ENCODE measurements around the gene BCL2. TPM values are rescaled to one million over a fixed set of nuclear protein-coding genes. Genes with fewer than 3 reads are reported as not detected.
"Not testable (repeated sequence)": the region's sequence is repeated elsewhere in the genome, so short reads cannot be mapped to it uniquely, and the experiment has no call there.

The BCL2 gene
- total RNA-seq, 1 experiment from 2014 or later = 2.2 TPM

GRCh38 chr18:63234432-63234831 is 85.1 kb downstream of the BCL2 start:
- DNase-seq (ENCODE audit: low read depth) = no peak

DNA sequence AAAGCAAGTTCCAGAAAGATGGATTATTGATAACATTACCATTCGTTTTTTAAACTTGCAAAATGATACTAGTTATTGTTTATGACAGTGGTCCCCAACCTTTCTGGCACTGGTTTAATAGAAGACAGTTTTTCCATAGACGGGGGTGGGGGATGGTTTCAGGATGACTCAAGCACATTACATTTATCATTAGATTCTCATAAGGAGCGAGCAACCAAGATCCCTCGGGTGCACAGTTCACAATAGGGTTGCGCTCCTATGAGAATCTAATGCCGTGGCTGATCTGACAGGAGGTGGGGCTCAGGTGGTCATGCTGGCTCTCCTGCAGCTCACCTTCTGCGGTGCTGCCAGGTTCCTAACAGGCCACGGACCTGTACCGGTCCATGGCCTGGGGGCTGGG is 86.2 kb downstream of the BCL2 start:
- DNase-seq (ENCODE audit: low read depth) = no peak

DNA sequence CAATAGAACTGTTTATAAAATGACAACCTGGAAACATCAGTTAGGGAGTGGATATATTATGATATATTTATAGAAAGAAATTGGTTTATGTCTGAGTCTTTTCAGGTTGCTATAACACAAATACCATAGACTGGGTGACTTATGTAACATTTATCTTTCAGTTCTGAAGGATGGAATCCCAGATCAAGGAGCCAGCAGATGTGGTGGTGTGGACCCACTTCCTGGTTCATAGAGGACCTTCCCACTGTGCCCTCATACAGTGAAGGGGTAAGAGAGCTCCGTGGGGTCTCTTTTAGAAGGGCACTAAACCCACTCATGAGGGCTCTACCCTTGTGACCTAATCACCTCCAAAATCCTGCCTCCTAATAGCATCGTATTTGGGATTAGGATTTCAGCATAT is 86.7 kb downstream of the BCL2 start:
- DNase-seq (ENCODE audit: low read depth) = no peak

DNA sequence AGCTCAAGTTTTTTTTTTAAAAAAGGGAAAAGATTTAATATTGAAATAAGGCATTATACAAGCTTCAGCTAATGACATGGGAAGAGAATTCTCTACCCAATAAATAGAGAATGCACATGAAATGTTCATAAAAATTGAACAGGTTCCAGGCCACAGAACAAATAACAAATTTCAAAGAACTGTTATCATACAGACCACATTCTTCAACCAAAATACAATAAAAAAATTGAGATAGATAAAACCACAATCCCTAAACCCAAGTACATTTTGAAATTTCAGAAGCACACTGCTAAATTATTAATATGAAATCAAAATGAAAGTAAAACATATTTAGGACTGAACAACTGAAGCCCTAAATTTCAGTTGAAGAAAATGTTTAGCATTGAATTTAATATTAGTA is 89.6 kb downstream of the BCL2 start:
- no peak for DNase-seq (ENCODE audit: low read depth)

- DNase-seq (ENCODE audit: low read depth) = no peak
Observed at GRCh38 chr18:63225434-63225833, 94.1 kb downstream of the BCL2 start.

- DNase-seq (ENCODE audit: low read depth) = no peak
Observed at GRCh38 chr18:63224630-63225029, 94.9 kb downstream of the BCL2 start.

GRCh38 chr18:63223837-63224236 is 95.7 kb downstream of the BCL2 start:
- DNase-seq (ENCODE audit: low read depth) = no peak

DNA sequence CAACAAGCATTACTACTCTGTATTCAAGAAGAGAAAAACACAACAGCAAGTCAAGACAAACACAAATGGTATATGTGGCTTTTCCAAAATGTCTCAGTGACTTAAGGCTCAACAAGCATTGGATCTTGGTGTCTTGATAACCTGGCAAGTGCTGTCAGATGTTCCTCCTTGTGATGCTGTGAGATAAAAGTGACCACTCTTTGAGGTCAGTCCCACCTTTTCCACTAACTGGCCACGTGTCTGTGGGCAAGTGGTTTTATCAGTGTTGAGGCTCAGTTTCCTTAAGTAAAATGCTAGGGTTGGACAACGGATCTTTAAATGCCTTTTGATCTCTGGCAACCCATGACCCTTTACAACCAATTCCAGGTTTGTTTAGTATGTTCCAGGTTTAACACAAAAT is 98.7 kb downstream of the BCL2 start:
- no peak for DNase-seq (ENCODE audit: low read depth)

DNA sequence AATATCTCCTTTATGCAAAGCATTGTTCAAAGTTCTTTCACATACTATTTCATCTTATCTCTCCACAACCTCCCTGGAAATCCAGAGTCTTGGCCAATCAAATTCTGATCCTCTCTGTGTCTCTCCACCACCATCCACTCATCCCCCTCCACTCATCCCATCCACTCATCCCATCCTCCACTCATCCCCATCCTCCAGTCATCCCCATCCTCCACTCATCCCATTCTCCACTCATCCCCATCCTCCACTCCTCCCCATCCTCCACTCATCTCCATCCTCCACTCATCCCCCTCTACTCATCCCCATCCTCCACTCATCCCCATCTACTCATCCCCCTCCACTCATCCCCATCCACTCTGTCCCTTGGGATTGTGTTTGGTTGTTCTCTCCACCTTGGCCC is 101.1 kb downstream of the BCL2 start:
- DNase-seq (ENCODE audit: low read depth) = no peak

DNA sequence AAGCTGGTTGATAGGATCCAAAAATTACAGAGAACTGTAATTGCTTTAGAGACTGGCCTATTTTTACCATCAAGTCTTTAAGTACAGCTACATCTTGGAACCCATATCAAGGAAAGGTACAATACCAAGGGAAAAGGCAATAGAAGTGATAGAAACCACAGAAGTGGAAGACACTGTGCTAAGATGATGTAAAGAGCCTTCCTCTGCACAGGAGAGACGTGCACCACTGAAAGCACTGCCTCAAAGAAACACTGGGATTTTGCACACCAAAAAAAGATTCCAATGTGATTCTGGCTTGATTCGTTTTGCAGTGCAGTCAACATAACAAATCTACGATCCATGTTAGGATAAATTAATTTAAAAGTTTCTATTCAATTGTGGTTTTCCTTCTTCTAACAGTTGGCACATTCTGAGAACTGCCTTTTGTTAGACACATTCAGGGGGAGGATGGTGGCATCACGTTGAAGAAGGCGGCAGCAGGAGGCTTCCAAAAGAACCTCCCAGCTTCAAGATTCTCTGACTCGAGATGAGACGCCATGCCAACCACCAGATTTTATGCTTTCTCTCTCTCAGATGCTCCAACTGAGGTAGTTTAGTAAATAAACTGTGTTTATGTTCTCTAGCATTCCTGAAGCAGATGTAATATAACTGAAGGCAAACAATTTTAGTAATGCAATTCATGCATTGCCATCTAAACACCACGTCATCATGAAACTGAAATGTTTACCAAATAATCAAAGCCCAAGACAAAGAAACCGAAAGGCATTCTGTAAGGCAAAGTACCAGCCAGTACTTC is 102.9 kb downstream of the BCL2 start:
- DNase-seq (ENCODE audit: low read depth) = no peak

- DNase-seq (ENCODE audit: low read depth) = no peak
Observed at GRCh38 chr18:63213936-63214671, 105.5 kb downstream of the BCL2 start.

DNA sequence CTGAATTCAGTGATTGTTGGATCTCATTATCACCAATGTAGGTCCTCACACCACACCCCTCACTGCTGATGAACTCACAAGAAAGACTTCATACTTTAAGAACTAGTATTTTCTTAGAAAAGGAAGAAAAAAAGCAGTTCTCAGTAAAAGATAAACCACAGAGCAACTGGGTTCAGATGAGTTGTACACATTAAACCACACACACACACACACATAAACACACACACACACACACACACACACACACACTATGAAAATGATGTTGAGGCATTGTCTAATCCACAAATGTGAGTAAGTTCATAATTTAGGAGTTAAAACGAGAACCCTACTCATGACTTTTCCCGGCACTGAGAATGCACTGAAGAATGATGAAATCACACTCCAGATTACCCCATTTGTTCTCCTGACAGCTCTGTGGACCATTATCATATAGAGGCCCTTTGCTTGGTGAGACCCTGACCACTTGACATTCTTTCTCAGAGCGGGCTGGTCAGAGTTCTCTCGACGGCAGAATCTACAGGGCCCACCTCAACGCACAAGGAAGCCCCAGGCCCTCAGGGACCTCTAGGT is 106.2 kb downstream of the BCL2 start:
- no peak for DNase-seq (ENCODE audit: low read depth)

DNA sequence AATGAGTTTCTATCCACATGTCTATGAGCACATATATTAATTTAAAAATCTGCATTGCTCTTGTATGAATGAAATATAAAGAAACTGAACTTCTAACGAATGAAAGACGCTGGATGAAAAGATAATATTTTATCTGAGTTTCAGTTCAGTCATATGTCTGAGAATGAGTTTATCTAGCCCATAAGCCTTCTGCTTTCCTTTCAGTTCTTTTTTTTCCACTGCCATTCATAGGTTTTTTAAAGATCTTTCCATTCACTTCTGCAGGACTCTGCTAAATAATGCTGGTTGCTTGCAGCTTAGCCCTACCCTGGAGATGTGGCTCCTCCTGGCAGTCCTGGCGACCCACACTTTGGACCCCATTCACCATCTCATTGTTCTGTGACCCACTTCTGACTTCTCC is 109.0 kb downstream of the BCL2 start:
- DNase-seq (ENCODE audit: low read depth) = no peak

- no peak for DNase-seq (ENCODE audit: low read depth)
Observed at GRCh38 chr18:63208676-63209075, 110.9 kb downstream of the BCL2 start.

DNA sequence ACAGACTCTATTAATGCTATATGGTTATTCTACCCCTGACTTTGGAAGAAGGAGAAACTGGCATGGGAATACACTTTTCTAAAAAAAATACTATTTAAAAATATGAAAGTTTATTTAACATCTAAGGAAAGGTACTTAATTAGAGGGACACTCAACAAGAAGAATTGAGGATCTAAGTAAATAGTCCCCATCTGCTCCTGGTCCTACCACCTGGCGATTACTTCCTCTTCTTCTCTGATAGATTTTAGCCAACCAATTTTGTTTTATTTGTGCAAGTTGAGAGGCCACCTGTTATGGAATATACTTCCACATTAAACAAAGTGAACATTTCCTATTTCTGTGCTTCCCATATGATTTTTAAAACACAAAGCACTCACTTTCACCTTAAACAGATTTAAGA is 111.7 kb downstream of the BCL2 start:
- no peak for DNase-seq (ENCODE audit: low read depth)

GRCh38 chr18:63207143-63207790 is 112.3 kb downstream of the BCL2 start:
- DNase-seq (ENCODE audit: low read depth) = no peak

- no peak for DNase-seq (ENCODE audit: low read depth)
Observed at GRCh38 chr18:63206433-63207142, 113.0 kb downstream of the BCL2 start.

DNA sequence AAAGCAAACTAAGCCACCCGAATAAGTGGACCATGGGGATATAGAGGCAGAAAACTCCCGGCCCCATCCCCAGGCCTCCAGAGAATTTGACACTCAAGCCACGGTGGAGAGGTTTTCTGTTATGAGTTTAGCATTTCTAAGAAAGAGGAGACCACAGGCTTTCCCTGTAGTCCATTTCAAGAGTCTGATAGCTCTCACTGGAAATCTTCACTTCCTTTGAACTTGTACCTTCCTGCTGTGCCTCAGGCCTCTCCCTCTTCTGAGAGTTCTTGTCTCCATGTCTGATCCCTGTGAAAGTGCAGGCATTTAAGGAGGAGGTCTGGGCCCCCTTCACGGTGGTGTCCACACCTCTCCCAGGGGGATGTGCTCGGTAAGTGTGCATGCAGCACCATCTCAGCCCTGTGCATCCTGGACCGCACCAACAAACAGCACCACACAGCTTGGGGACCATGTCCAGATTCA is 113.7 kb downstream of the BCL2 start:
- no peak for DNase-seq (ENCODE audit: low read depth)

DNA sequence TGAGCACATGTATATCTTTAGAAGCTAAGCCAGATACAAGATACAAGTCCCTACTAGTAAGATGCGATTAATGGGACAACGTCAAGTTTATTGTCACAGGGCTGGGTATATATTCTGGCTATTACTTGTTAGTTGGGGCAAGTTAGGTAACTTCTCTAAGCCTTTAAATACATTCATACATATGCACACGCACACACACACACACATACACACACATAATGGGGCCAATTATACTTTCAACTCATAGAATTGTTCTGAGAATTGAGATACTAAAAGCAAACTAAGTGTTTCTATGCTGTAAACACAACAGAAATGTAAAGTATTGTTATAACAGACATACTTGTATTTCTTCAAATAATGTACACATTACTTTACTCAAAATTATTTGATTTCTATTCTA is 116.1 kb downstream of the BCL2 start:
- DNase-seq (ENCODE audit: low read depth) = no peak

- DNase-seq (ENCODE audit: low read depth) = no peak
Observed at GRCh38 chr18:63202828-63203227, 116.7 kb downstream of the BCL2 start.

DNA sequence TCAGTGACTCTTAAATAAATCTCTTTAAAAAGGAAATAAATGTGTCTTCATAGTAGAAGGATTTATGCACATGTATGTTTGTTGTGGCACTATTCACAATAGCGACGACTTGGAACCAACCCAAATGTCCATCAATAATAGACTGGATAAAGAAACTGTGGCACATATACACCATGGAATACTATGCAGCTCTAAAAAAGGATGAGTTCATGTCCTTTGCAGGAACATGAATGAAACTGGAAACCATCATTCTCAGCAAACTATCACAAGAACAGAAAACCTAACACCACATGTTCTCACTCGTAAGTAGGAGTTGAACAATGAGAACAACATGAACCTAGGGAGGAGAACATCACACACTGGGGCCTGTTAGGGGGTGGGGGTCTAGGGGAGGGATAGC is 118.1 kb downstream of the BCL2 start:
- DNase-seq (ENCODE audit: low read depth) = not testable (repeated sequence)

GRCh38 chr18:63199743-63200241 is 119.8 kb downstream of the BCL2 start:
- DNase-seq (ENCODE audit: low read depth) = no peak

Data from Daoy (cell line).